ENCODE measurements around the gene STRIP1. TPM values are rescaled to one million over a fixed set of nuclear protein-coding genes. Genes with fewer than 3 reads are reported as not detected.

The STRIP1 gene
- total RNA-seq, 2 experiments from 2014 or later: 33.4 to 35.9 TPM

GRCh38 chr1:110056776-110057175 lies 22.4 kb downstream of the STRIP1 start:
- Mint-ChIP-seq H3K27ac (no peak overlapping the region), H3K4me3 (no peak overlapping the region), H3K36me3 (ENCODE audit: low read depth) (peaks cover 23% of the 10 kb centered on the region), H3K4me1 (no peaks in the 10 kb centered on the region), H3K9me3 (no peaks in the 10 kb centered on the region), H3K27me3 (no peaks in the 10 kb centered on the region)
- ChIA-PET POLR2A (no interaction called here), CTCF (interaction anchor here (1.0 to 4.5 kb wide), 4 partner anchors 9 to 110 kb away, joined by 3 to 20 read pairs (median 6); no protein-coding TSS in a partner anchor)
- no peak for DNase-seq

DNA sequence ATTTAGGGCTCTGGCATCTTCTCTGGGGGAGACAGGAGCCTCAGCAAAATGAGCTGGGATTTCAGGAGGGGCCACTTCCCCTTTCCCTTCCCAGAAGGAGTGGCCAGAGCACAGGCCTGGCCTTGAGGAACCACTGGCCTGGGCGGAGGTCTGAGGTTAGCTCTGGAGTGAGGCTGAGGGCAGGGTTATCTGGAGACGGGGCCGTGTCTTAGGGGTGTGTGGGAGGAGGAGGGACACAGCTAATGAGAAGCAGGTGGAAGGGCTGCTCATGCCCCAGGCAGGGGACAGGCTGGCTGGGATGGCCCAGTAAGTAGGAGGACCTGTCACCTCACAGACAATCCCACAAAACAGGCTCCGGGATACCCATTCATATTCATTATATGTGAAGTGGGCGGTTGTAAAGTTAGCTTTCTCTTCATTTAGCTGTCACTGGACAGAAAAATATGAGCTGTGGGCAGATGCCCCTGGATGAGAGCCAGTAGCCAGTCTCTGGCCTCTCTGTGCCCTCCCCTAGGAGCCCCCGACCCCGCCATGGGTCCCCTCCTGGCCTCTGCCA lies 23.6 kb downstream of the STRIP1 start:
- no peaks in the 10 kb centered on the region for H3K4me1 Mint-ChIP-seq
- no peak overlapping the region for H3K4me3 Mint-ChIP-seq
- CTCF ChIA-PET: interaction anchor here (1.2 to 4.5 kb wide), 3 partner anchors 11 to 29 kb away, joined by 3 to 20 read pairs (median 6); no protein-coding TSS in a partner anchor
- no peaks in the 10 kb centered on the region for H3K27me3 Mint-ChIP-seq
- no peaks in the 10 kb centered on the region for H3K9me3 Mint-ChIP-seq
- H3K27ac Mint-ChIP-seq: no peak overlapping the region
- POLR2A ChIA-PET: no interaction called here
- H3K36me3 Mint-ChIP-seq (ENCODE audit: low read depth): peaks cover 20% of the 10 kb centered on the region
- DNase-seq: no peak

DNA sequence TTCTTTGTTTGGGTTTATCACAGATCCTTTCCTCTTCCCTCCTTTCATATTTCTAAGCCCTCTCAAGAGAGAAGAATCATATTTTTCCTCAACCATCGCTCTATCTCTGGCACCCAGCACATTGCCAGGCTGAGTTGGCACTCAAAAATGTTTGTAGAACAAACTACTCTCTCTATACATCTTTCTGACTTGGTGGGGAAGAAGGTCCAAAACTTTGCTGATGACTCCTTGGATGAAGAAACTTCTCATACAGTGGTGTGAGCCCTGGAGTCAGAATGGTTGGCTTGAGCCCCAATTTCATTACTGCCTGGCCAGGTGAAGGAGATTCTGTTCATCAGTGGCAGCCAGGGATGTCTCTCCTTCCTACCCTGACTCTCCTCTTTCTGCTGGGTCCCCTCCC lies 24.2 kb downstream of the STRIP1 start:
- ChIA-PET POLR2A (no interaction called here), CTCF (interaction anchor here (1.2 to 4.5 kb wide), 3 partner anchors 12 to 29 kb away, joined by 3 to 20 read pairs (median 6); no protein-coding TSS in a partner anchor)
- no peaks in the 10 kb centered on the region for H3K9me3 Mint-ChIP-seq
- H3K36me3 Mint-ChIP-seq (ENCODE audit: low read depth): peaks cover 15% of the 10 kb centered on the region
- no peaks in the 10 kb centered on the region for H3K27me3 Mint-ChIP-seq
- H3K27ac Mint-ChIP-seq: no peak overlapping the region
- H3K4me3 Mint-ChIP-seq: no peak overlapping the region
- no peaks in the 10 kb centered on the region for H3K4me1 Mint-ChIP-seq
- no peak for DNase-seq

DNA sequence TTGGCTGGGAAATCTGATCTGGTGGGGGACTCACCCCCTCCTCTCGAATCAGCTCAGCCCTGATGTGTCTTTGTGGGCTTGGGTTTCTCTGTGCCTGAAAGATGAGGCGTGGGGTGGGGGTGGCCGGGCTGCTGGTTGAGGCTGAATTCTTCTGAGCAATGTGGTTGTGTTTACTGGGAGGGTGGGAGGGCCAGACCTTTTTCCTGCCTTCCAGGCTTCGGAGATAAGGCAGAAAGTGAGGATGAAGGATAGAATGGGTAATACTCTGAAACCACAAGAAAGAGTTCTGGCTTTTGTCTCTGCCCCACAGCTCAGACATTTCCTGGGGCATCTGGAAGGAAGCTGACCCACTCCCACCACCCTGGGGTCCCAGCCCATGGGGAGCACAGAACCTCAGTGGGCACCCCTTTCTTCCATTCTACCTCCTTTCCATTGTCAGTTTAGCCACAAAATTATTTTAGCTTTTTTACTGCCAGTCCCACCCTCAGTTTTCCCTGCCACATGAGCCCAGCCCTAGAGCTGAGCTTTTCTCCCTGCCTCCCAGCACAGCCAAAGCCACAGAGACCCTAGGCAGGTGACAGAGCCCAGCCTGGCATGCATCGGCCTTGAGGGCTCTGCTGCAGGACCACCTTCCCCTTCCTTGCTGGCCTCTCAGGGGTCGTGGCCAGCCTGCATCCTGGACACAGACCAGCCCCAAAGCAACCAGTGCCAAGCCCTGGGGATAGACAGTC lies 24.9 kb downstream of the STRIP1 start:
- H3K4me1 Mint-ChIP-seq: no peaks in the 10 kb centered on the region
- no peak for DNase-seq
- CTCF ChIA-PET: interaction anchor here (0.6 to 4.5 kb wide), 17 partner anchors 9 to 482 kb away, joined by 3 to 20 read pairs (median 5); partner anchors contain the start of gene STRIP1
- POLR2A ChIA-PET: no interaction called here
- no peak overlapping the region for H3K27ac Mint-ChIP-seq
- peaks cover 8% of the 10 kb centered on the region for H3K36me3 Mint-ChIP-seq (ENCODE audit: low read depth)
- no peak overlapping the region for H3K4me3 Mint-ChIP-seq
- no peaks in the 10 kb centered on the region for H3K9me3 Mint-ChIP-seq
- H3K27me3 Mint-ChIP-seq: no peaks in the 10 kb centered on the region

DNA sequence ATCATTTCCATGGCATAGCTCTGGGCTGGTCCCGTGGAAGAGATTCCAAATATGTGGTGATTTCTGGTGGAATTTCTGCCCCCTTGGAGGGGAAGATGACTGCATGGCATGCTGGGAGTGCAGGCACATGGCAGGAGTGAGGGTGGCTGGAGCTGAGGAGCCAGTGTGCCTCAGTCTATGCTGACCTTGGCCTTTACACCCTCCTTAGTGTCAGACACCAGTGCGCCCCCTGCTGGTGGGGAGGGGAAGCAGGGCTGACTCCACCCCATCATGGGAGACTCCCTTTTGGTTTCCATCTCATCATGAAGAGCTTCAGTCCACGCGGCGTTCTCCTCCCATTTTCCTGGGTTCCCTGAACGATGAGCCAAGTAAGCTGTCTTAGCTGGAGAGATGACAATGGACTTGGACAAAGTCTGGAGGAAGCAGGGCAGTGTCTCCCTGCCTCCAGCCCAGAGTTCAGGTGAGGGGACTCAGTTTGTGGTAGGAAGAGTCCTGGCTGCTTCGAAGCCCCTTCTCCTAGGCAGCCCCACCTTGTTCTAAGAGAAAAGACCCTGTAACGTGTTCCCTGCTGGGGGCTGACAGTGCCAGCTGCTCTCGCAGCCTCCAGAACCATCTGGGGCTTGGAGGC lies 25.7 kb downstream of the STRIP1 start:
- peaks cover 6% of the 10 kb centered on the region for H3K36me3 Mint-ChIP-seq (ENCODE audit: low read depth)
- no peaks in the 10 kb centered on the region for H3K4me1 Mint-ChIP-seq
- no peaks in the 10 kb centered on the region for H3K9me3 Mint-ChIP-seq
- ChIA-PET POLR2A (no interaction called here), CTCF (interaction anchor here (0.5 to 4.5 kb wide), 20 partner anchors 9 to 1933 kb away, joined by 3 to 20 read pairs (median 5); partner anchors contain the start of gene STRIP1)
- peak; percentile 76 for DNase-seq
- no peak overlapping the region for H3K27ac Mint-ChIP-seq
- H3K4me3 Mint-ChIP-seq: no peak overlapping the region
- H3K27me3 Mint-ChIP-seq: no peaks in the 10 kb centered on the region

GRCh38 chr1:110060662-110061060 lies 26.2 kb downstream of the STRIP1 start:
- Mint-ChIP-seq H3K27me3 (no peaks in the 10 kb centered on the region), H3K36me3 (ENCODE audit: low read depth) (peaks cover 4% of the 10 kb centered on the region), H3K9me3 (no peaks in the 10 kb centered on the region), H3K27ac (no peak overlapping the region), H3K4me1 (no peaks in the 10 kb centered on the region), H3K4me3 (no peak overlapping the region)
- DNase-seq: no peak
- ChIA-PET POLR2A (no interaction called here), CTCF (interaction anchor here (0.5 to 4.5 kb wide), 16 partner anchors 8 to 1934 kb away, joined by 3 to 20 read pairs (median 6); partner anchors contain the start of gene STRIP1)

DNA sequence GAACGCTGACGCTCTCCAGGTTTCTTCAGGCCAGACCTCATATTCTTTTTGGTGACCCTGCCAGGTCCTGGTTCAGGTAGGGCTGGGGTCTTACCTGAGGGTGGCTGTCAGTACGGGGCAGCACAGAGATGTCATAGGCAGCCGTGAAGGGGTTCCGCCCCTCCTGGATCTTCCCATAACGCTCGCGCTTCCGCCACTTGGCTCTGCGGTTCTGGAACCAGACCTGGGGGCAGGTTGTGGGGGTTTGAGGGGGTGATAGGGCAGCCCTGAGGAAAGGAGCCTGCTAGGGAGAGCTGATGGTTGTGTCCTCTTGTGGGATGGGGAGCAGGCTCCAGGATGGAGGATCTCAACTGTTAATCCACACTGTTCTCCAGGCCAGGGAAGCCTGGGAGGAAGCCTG lies 26.9 kb downstream of the STRIP1 start:
- peaks cover 6% of the 10 kb centered on the region for H3K27me3 Mint-ChIP-seq
- ChIA-PET POLR2A (no interaction called here), CTCF (interaction anchor here (1.7 to 3.1 kb wide), 2 partner anchors 11 to 31 kb away, joined by 8 to 16 read pairs; no protein-coding TSS in a partner anchor)
- peak overlapping the region; percentile 60 for H3K27ac Mint-ChIP-seq
- DNase-seq: no peak
- H3K36me3 Mint-ChIP-seq (ENCODE audit: low read depth): peaks cover 4% of the 10 kb centered on the region
- H3K9me3 Mint-ChIP-seq: no peaks in the 10 kb centered on the region
- H3K4me1 Mint-ChIP-seq: no peaks in the 10 kb centered on the region
- H3K4me3 Mint-ChIP-seq: no peak overlapping the region

- Mint-ChIP-seq H3K36me3 (ENCODE audit: low read depth) (no peaks in the 10 kb centered on the region), H3K4me3 (no peak overlapping the region), H3K27ac (no peak overlapping the region), H3K27me3 (peaks cover 19% of the 10 kb centered on the region), H3K4me1 (no peaks in the 10 kb centered on the region), H3K9me3 (no peaks in the 10 kb centered on the region)
- ChIA-PET POLR2A (no interaction called here), CTCF (interaction anchor here (1.4 to 1.7 kb wide), 3 partner anchors 8 to 26 kb away, joined by 4 to 5 read pairs (median 4); no protein-coding TSS in a partner anchor)
- no peak for DNase-seq
Measured at GRCh38 chr1:110062612-110063011, 28.2 kb downstream of the STRIP1 start.

DNA sequence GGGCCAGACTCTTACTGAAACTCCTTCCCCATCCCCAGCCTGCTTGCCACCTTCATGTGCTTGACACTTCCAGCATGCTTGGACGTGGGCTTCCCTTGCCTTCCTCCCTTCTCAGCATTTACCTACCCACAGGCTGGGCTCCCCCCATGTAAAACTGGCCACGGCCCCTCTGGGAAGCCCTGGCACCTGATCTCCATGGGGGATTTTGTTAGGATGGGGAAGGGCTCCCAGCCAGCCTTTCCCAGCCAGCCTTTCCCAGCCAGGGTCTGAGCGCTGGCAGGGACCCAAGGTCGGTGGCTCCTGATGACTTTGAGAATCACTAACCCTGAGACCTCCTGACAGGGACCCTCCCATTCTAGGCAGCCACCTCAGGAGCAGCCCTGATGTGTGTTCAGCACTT lies 29.4 kb downstream of the STRIP1 start:
- H3K4me3 Mint-ChIP-seq: no peak overlapping the region
- H3K36me3 Mint-ChIP-seq (ENCODE audit: low read depth): no peaks in the 10 kb centered on the region
- ChIA-PET POLR2A (no interaction called here), CTCF (interaction anchor here (1.7 kb wide), 1 partner anchor 10 kb away, joined by 5 read pairs; no protein-coding TSS in a partner anchor)
- H3K27me3 Mint-ChIP-seq: peaks cover 30% of the 10 kb centered on the region
- no peak overlapping the region for H3K27ac Mint-ChIP-seq
- no peak for DNase-seq
- peaks cover 5% of the 10 kb centered on the region for H3K4me1 Mint-ChIP-seq
- no peaks in the 10 kb centered on the region for H3K9me3 Mint-ChIP-seq

DNA sequence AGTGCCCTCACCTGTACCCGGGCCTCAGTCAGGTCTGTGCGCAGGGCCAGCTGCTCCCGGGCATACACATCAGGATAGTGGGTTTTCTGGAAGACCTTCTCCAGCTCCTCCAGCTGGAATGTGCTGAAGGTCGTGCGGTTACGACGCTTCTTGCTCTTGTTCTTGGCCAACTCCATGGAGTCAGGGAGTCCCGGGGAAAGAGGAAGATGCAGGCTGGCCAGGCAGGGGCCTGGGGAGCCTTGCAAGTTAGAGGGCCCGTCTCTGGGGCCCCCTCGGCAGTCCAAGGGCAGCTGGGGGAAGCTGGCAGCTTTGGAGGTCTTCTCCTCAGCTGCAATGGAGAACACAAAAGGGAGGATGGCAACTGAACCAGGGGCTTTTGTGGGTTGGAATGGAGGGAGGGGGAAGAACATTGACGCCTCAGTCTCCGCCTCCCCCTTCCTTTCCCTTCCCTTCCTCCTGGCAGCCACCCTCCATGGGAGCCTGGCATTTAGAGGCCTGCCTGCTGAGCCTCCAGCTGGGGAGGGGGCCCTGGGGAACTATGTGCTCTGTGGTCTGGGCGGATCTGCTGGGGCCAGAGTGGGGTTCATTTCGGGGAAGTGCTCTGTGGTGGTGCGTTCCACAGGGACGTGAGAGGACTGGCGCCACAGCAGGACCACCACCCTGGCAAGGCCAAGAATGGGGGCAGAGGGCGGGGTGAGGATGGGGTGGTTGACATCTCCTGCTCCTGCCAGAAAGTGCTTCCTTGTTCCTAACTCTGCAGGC lies 30.3 kb downstream of the STRIP1 start:
- Mint-ChIP-seq H3K27me3 (peaks cover 37% of the 10 kb centered on the region), H3K36me3 (ENCODE audit: low read depth) (no peaks in the 10 kb centered on the region), H3K4me1 (peaks cover 5% of the 10 kb centered on the region), H3K4me3 (no peak overlapping the region), H3K27ac (no peak overlapping the region), H3K9me3 (no peaks in the 10 kb centered on the region)
- POLR2A ChIA-PET: no interaction called here
- CTCF ChIA-PET: interaction anchor here (0.8 to 2.0 kb wide), 4 partner anchors 9 to 425 kb away, joined by 3 to 10 read pairs (median 4); no protein-coding TSS in a partner anchor
- no peak for DNase-seq

DNA sequence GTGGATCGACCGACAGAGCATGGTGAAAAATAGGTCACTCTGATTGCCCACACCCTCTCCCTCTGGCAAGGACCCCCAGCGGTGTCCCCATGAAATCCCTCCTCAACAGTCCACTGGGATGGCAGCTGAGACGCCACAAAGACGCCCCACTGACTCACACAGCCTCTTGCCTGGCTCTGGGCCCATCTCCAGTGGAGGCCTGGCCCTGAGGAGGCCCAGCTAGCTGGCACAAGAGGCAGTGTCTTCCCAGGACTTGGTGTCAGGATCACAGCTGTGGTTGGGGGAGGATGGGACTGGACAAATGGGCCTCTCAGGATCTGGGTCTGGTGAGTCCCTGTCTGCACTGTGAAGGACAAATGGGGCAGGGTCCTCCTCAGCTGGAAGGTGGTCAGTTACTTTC lies 31.4 kb downstream of the STRIP1 start:
- Mint-ChIP-seq H3K27me3 (peaks cover 42% of the 10 kb centered on the region), H3K4me1 (peaks cover 5% of the 10 kb centered on the region), H3K36me3 (ENCODE audit: low read depth) (no peaks in the 10 kb centered on the region), H3K9me3 (no peaks in the 10 kb centered on the region), H3K27ac (no peak overlapping the region), H3K4me3 (no peak overlapping the region)
- no peak for DNase-seq
- CTCF ChIA-PET: interaction anchor here (0.8 to 2.0 kb wide), 7 partner anchors 10 to 426 kb away, joined by 3 to 10 read pairs (median 4); no protein-coding TSS in a partner anchor
- POLR2A ChIA-PET: no interaction called here

DNA sequence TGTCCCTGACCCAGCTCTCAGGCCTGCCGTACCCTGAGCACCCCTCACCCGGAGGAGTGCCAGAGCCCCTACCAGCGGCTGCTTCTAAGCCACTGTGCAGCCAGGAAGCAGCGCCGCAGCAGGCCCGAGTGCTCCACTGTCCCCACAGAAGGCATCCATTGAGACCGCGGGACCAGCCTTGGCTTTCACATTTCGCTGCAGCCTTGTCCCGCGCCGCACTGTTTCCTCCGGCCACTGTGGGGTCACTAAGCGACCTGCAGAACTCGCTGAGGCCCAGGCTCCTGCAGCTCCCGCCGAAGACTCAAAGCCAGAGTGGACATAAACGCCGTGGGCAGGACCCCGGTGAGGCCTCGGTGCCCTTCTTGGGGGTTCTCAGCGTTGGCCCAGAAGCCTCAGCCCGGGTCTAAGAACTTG lies 33.1 kb downstream of the STRIP1 start:
- POLR2A ChIA-PET: no interaction called here
- CTCF ChIA-PET: interaction anchor here (1.4 kb wide), 1 partner anchor 16 kb away, joined by 3 read pairs; no protein-coding TSS in a partner anchor
- H3K36me3 Mint-ChIP-seq (ENCODE audit: low read depth): no peaks in the 10 kb centered on the region
- no peaks in the 10 kb centered on the region for H3K9me3 Mint-ChIP-seq
- H3K27ac Mint-ChIP-seq: no peak overlapping the region
- peaks cover 5% of the 10 kb centered on the region for H3K4me1 Mint-ChIP-seq
- H3K27me3 Mint-ChIP-seq: peaks cover 59% of the 10 kb centered on the region
- DNase-seq: no peak
- H3K4me3 Mint-ChIP-seq: no peak overlapping the region

Measured in activated CD4-positive, alpha-beta T cell treated with anti-CD3 and anti-CD28 coated beads, Interleukin-2, amount 10 ng/mL, durations not matched to agents 7 days and 5 days (primary cell).